Measurements from ENCODE around the gene OBSL1.

DNA sequence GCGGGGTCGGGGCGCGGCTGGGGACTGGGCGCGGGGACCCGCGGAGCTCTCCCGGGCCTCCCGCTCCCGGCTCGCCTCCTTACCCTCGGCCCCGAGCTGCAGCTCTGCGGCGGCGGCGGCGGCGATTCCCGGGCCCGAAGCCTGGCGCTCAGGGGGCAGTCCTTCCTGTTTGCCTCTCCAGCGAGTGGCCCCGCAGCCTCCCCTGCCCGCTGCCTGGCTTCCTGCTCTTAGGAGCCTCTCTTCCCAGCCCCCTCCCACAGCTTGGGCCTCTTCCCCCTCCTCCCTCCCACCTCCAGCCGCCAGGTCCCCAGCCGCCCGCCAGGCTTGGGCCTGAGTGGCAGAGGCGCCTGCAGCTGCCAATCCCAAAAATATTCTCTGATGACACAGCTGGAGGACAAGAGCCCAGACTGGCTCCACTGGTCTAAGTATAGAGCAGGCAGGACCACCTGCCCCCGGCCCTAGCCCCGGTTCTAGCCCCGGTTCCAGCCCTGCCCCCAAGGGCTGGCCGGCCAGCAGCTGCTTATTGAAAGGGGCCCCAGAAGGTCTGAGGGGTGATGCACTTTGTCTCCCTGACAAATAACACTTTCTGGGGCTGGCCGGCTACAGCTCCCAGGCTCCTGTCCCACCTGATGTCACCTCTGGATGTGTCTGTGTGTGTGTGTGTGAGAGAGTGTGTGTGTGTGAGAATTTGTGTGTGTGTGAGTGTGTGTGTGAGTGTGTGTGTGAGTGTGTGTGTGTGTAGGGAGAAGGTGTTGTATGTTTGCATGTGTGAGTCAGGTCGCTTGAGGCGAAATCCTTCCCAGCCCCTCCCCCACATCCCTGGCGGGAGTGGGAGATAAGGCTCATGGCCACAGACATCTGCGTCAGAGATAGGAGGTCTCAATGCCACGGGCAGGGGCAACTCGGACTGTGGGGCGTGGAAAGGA, at the start of gene OBSL1:
- TF ChIP-seq, protein P1, sequence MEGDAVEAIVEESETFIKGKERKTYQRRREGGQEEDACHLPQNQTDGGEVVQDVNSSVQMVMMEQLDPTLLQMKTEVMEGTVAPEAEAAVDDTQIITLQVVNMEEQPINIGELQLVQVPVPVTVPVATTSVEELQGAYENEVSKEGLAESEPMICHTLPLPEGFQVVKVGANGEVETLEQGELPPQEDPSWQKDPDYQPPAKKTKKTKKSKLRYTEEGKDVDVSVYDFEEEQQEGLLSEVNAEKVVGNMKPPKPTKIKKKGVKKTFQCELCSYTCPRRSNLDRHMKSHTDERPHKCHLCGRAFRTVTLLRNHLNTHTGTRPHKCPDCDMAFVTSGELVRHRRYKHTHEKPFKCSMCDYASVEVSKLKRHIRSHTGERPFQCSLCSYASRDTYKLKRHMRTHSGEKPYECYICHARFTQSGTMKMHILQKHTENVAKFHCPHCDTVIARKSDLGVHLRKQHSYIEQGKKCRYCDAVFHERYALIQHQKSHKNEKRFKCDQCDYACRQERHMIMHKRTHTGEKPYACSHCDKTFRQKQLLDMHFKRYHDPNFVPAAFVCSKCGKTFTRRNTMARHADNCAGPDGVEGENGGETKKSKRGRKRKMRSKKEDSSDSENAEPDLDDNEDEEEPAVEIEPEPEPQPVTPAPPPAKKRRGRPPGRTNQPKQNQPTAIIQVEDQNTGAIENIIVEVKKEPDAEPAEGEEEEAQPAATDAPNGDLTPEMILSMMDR (IDR thresholded peaks at IDR 0.05): no peak
- no peak for TF ChIP-seq EZH2 (IDR thresholded peaks at IDR 0.05; ENCODE audit: borderline replicate concordance, insufficient read depth, low read depth, low read length, poor library complexity, severe bottlenecking)
